Activated CD8-positive, alpha-beta memory T cell treated with anti-CD3 and anti-CD28 coated beads, Interleukin-2, amount 10 ng/mL, durations not matched to agents 7 days and 5 days (primary cell): Measurements from ENCODE around the gene ARF3. TPM values are rescaled to one million over a fixed set of nuclear protein-coding genes. Genes with fewer than 3 reads are reported as not detected.

Experiments
- ATAC-seq: fragments of 150-1000 bp; cut with Tn5 transposase; one replicate; pipeline ENCODE4 v1.10.0; 2021; ENCODE audit warnings: moderate library complexity
- CTCF ChIA-PET: fragments of 350-600 bp; sonication (Branson Sonifier 250); formaldehyde crosslinking; loops from one replicate; lab custom pipeline; 2021; ENCODE audit warnings: antibody characterized with exemption; lab: Charles Lee
- DNase-seq: peaks from one replicate; pipeline ENCODE4 v3.0.0-alpha.2; 2020
- H3K27ac Mint-ChIP-seq: one replicate; pipeline ENCODE4 v1.8.0; 2021; ENCODE audit warnings: mild to moderate bottlenecking, mixed read lengths
- H3K27me3 Mint-ChIP-seq: one replicate; pipeline ENCODE4 v1.8.0; 2021; ENCODE audit warnings: mixed read lengths
- H3K36me3 Mint-ChIP-seq: one replicate; pipeline ENCODE4 v1.8.0; 2021; ENCODE audit warnings: mild to moderate bottlenecking, mixed read lengths
- H3K4me1 Mint-ChIP-seq: one replicate; pipeline ENCODE4 v1.8.0; 2021; ENCODE audit warnings: mixed read lengths
- H3K4me3 Mint-ChIP-seq: one replicate; pipeline ENCODE4 v1.8.0; 2021; ENCODE audit warnings: mild to moderate bottlenecking, moderate library complexity, mixed read lengths
- H3K9me3 Mint-ChIP-seq: one replicate; pipeline ENCODE4 v1.8.0; 2022; ENCODE audit warnings: low read depth, mixed read lengths
- total RNA-seq, 2 experiments: library from RNA; stranded (reverse); gene quantifications; one replicate each; pipeline ENCODE4 v1.2.3, GENCODE V29; 2021

Gene ARF3
- total RNA-seq, 2 experiments from 2014 or later = 89.4 to 118 TPM

DNA sequence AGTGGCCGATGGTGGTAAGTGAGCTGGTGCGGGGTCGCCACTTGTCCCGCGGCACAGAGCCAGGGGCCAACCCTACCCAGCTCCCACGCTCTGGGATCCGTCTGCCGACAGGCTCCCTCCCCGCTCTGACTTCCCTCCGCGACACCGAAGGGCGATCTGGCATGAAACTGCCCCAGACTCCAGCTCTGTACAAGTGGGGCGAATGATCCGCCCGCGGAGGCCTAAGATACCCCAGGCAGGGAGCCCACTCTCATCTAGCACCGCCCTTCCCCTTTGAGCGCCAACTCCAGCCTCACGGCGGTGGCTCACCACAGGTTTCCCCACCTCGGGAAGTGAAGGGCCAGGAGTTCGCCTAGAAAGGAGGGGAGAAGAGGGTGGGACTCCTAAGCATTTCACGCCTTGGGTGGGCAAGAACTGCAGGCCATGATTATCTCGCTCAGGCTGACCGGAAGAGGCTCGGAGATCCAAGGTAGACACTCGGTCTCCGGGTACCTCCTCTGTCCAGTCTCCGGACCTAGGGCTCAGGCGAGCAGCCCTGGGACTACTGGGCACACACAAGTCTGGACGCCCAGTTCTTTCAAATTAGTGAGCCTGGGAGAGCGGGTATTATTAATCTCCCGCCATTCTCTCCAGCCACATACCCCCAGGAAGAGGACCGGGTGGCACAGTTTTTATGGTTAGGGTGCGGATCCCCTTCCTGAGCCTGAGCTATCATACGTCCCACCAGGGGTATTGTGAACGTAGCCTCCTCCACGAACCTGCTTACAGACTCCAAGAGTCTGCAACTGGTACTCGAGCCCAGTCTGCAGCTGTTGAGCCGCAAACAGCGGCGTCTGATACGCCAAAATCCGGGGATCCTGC, 21.7 kb upstream of the ARF3 start:
- Mint-ChIP-seq H3K4me3 (peak overlapping the region; percentile 75), H3K9me3 (no peaks in the 10 kb centered on the region), H3K27ac (peak overlapping the region; percentile 64), H3K4me1 (peaks cover 50% of the 10 kb centered on the region), H3K36me3 (no peaks in the 10 kb centered on the region), H3K27me3 (peaks cover 82% of the 10 kb centered on the region)
- ATAC-seq (peak; percentile 6), DNase-seq (no peak)
- CTCF ChIA-PET = interaction anchor here (0.7 to 39.1 kb wide), 27 partner anchors 9 to 187 kb away, joined by 3 to 921 read pairs (median 4); partner anchors contain the start of genes ARF3, DDN, DDX23 and DHH

DNA sequence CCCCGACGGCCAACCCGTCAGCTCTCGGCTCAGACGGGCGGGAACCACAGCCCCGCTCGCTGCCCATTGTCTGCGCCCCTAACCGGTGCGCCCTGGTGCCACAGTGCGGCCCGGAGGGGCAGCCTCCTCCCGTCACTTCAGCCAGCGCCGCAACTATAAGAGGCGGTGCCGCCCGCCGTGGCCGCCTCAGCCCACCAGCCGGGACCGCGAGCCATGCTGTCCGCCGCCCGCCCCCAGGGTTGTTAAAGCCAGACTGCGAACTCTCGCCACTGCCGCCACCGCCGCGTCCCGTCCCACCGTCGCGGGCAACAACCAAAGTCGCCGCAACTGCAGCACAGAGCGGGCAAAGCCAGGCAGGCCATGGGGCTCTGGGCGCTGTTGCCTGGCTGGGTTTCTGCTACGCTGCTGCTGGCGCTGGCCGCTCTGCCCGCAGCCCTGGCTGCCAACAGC, 21.0 kb upstream of the ARF3 start, which contains the start of gene WNT1:
Gene WNT1, plus strand, starts transcription at position 32 of the 450 bp plus-strand sequence. Its CDS starts 329 bp downstream, at position 361.
- CTCF ChIA-PET = interaction anchor here (0.7 to 39.1 kb wide), 26 partner anchors 8 to 188 kb away, joined by 3 to 921 read pairs (median 4); partner anchors contain the start of genes ARF3, DDN, DDX23 and DHH
- no peaks in the 10 kb centered on the region for H3K9me3 Mint-ChIP-seq
- H3K27me3 Mint-ChIP-seq = peaks cover 81% of the 10 kb centered on the region
- peak within 1 kb of the TSS; percentile 75 for H3K4me3 Mint-ChIP-seq
- ATAC-seq (peak; percentile 1), DNase-seq (no peak)
- no peak within 1 kb of the TSS for H3K27ac Mint-ChIP-seq
- H3K4me1 Mint-ChIP-seq = peaks cover 50% of the 10 kb centered on the region
- no peaks in the 10 kb centered on the region for H3K36me3 Mint-ChIP-seq

DNA sequence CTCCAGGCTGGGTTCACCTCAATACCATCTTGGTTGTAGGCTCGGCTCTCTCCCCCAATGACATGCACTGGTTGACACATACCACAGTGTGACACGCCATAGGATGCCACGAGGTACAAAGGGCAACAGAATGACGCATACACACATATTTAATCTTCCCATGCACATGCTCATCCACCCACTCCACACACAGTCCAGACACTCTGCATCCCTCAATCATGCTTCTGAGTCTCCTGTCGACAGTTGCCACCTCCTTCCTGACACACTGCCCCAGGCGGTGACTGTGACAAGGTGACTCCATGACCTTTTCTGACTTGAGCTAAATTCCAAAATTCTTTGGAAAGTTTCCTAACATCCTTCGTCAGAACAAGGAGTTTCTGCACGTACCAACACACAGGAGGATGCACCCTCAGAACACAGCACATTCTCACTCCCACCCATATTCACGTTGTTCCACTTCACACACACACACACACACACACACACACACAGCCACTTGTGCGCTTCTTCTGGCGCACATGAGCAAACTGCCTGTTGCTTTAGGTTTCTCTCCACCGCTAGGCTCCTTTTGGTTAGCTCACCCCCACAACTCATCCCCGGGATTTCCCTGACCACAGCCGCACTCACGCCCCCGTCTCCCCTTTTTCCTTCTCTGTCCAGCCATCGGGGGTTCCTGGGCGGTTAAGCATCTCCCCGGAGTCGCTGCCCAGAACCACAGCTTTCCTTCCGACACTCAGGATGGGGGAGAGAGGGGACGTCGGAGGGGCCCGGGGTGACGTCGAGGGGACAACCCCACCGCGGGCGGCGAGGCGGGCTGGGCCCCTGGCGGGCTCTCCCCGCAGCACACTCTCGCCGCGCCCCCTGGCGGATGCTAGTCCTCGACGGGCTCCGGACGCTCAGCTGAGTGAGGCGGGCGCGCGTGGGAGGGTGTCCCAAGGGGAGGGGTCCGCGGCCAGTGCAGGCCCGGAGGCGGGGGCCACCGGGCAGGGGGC, 20.3 kb upstream of the ARF3 start:
- ATAC-seq = peak; percentile 62

DNA sequence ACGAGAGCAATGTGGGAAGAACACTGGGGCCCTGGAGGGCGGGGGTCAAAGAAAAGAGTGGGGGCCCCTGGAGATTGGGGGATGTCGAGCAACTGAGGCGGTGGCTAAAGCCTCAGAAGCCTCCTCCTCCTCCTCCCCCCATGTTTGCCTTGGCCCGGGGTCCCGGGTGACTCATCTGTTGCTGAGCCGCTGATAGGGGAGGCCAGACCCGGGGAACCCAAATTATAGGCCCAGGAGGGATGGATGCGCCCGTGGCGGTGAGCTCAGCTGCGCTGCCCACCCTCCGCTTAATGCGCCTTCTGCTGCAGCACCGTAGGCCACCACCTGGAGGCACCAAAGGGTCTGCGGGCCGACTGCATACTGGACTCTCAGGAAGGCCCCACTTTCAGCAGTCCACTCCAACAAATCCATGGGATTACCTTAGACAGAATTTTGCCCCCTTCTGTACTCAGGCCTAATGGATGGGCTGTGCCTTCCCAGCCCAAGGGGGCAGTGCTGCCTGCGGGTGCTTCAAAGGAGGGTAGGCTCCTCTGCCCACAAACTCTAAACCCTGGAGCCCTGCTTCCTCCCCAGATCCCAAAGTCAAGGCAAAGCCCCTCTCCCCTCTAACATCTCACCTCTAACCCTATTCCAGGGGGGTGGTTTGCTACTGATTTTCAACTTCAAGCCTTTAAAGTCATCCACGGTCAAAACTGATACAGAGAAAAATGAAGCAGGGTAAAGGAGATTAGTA, 16.8 kb upstream of the ARF3 start:
- Mint-ChIP-seq H3K27ac (no peak overlapping the region), H3K9me3 (no peaks in the 10 kb centered on the region), H3K4me1 (peaks cover 51% of the 10 kb centered on the region), H3K4me3 (no peak overlapping the region), H3K36me3 (peaks cover 2% of the 10 kb centered on the region), H3K27me3 (peaks cover 89% of the 10 kb centered on the region)
- DNase-seq (peak; percentile 62), ATAC-seq (no peak)
- CTCF ChIA-PET = interaction anchor here (0.6 to 39.1 kb wide), 6 partner anchors 12 to 122 kb away, joined by 3 to 921 read pairs (median 5); partner anchors contain the start of genes ARF3, DDN, DDX23 and WNT1

More for the DNA sequence above, 20.3 kb upstream of the ARF3 start:
- peak; percentile 81 for DNase-seq
- Mint-ChIP-seq H3K4me1 (peaks cover 56% of the 10 kb centered on the region), H3K27me3 (peaks cover 84% of the 10 kb centered on the region), H3K36me3 (no peaks in the 10 kb centered on the region), H3K27ac (no peak overlapping the region), H3K4me3 (peak overlapping the region; percentile 22), H3K9me3 (no peaks in the 10 kb centered on the region)
- CTCF ChIA-PET = interaction anchor here (0.7 to 39.1 kb wide), 30 partner anchors 8 to 258 kb away, joined by 3 to 921 read pairs (median 4); partner anchors contain the start of genes ARF3, DDN, DDX23 and DHH

DNA sequence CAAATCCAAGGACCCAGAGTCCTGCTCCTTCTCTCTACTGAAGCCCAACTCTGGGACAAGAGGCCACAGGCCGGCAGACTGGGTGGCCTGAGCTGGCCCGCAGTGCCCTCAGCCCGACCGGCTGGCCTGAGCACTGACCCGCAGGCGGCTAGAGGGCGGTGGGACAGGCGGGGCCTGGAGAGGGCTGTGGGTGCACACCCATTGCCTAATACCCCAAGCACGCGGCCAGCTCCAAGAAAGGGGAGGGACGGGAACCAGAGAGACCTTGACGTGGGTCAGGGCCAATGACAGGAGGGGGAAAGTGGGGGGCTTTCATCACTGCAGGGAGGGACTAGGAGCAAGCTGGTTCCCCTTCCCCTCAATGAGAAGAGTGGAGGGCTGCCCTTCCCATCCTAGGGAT, 16.2 kb upstream of the ARF3 start:
- Mint-ChIP-seq H3K27me3 (peaks cover 89% of the 10 kb centered on the region), H3K4me1 (peaks cover 45% of the 10 kb centered on the region), H3K27ac (no peak overlapping the region), H3K9me3 (no peaks in the 10 kb centered on the region), H3K4me3 (no peak overlapping the region), H3K36me3 (peaks cover 2% of the 10 kb centered on the region)
- no peak for ATAC-seq
- CTCF ChIA-PET = interaction anchor here (0.6 to 39.1 kb wide), 5 partner anchors 16 to 121 kb away, joined by 3 to 921 read pairs (median 5); partner anchors contain the start of genes ARF3, DDN, DDX23 and WNT1
- DNase-seq = no peak

DNA sequence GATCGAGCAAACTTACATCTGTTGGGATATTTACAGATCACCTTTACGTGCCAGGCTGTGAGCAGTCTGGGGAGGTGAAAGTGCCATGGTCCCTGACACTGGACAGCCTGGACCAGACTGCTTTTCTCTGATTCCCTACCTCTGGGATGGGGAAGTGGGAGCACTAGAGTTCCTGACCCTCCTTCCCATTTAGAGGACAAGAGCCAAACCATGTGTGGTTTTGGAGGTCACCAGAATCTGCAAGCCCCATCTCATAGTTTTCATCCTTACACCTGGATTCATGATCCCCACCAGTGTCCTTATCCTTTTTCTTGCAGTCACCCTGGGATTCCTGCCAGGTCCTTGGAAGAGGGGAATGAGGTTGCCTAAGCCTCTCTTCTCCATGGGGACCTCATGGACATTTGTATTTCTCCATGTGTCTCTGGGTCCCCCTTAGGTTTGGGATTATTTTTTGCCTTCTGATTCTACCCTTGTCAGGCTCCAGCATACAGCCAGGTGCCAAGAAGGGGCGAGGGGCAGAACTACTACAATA, 15.7 kb upstream of the ARF3 start:
- CTCF ChIA-PET = interaction anchor here (0.6 to 39.1 kb wide), 5 partner anchors 16 to 121 kb away, joined by 3 to 921 read pairs (median 4); partner anchors contain the start of genes DDN, DDX23 and WNT1
- Mint-ChIP-seq H3K9me3 (no peaks in the 10 kb centered on the region), H3K4me3 (no peak overlapping the region), H3K4me1 (peaks cover 45% of the 10 kb centered on the region), H3K27me3 (peaks cover 94% of the 10 kb centered on the region), H3K36me3 (peaks cover 2% of the 10 kb centered on the region), H3K27ac (no peak overlapping the region)
- DNase-seq (no peak), ATAC-seq (no peak)

DNA sequence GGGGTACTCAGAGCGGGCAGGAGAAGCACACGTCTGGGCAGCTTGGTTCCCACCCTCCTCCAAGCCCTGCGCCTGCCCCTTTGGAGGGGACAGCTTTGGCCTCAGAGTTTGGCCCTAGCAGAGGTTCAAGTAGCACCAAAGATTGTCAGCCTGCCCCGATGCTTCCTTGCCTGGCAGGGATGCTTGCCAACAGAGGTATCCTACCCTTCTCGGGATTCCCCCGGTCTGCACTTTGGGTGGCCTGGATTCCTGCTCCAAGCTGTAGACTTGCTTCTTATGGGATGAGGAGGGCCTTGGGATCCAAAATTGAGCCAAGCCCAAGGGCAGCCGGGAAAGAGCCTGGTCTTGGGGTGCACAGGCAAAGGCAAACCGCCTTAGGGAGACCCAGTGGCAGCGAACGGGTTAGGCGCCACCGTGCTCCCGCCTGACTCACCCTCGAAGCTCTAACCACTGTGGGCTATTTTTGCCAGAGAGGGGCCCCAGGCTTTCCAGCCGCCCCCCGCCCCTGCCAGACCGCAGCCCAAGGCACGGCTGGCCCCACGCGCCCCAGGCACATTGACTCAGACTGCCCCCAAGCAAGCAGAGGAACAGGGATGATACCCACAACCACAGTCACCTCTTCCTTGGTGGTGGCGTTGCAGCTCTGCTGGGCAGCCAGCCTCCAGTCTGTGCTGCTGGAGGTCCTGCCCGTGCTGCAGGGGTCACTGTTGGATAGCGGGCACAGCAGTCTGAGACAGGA, 15.1 kb upstream of the ARF3 start:
- CTCF ChIA-PET = interaction anchor here (1.0 to 39.1 kb wide), 3 partner anchors 16 to 79 kb away, joined by 3 to 921 read pairs (median 4); partner anchors contain the start of genes DDN and WNT1
- Mint-ChIP-seq H3K4me3 (peak overlapping the region; percentile 46), H3K4me1 (peaks cover 40% of the 10 kb centered on the region), H3K27me3 (peaks cover 93% of the 10 kb centered on the region), H3K9me3 (no peaks in the 10 kb centered on the region), H3K36me3 (peaks cover 2% of the 10 kb centered on the region), H3K27ac (no peak overlapping the region)
- DNase-seq = peak; percentile 70
- peak; percentile 50 for ATAC-seq

DNA sequence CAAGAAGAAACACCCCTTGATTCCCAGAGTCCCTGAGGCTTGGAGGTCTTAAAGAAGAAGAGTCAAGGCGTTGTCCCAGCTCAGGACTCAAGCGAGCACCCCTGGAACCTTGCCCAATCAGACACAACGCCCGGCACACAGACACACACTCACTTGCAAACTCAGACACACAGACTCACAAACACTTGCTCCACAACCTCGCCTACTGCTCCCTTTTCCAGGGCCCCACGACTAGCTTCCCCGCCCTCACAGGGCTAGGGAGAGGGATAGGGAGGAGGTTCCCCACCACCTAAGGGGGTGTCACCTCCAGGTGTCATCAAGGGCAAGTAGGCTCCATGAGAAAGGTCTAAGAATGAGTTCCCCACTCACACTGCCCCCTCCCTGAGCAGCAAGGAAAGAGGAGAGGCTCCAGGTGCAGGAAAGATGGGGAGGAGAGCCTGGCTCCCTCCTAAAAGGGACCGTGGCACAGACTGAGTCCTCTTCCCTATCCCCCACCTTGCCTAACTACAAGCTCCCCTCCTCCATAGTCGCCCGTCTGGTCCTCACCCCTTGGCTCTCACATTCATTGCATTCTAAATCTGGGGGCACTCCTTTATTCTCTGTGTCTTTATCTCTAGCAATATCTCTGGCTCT, 13.5 kb upstream of the ARF3 start:
- H3K4me1 Mint-ChIP-seq = peaks cover 33% of the 10 kb centered on the region
- H3K36me3 Mint-ChIP-seq = peaks cover 2% of the 10 kb centered on the region
- DNase-seq (no peak), ATAC-seq (no peak)
- H3K4me3 Mint-ChIP-seq = peak overlapping the region; percentile 46
- CTCF ChIA-PET = interaction anchor here (0.8 to 39.1 kb wide), 5 partner anchors 13 to 117 kb away, joined by 3 to 921 read pairs (median 3); partner anchors contain the start of genes ARF3, DDN and WNT1
- H3K9me3 Mint-ChIP-seq = no peaks in the 10 kb centered on the region
- peaks cover 79% of the 10 kb centered on the region for H3K27me3 Mint-ChIP-seq
- no peak overlapping the region for H3K27ac Mint-ChIP-seq

DNA sequence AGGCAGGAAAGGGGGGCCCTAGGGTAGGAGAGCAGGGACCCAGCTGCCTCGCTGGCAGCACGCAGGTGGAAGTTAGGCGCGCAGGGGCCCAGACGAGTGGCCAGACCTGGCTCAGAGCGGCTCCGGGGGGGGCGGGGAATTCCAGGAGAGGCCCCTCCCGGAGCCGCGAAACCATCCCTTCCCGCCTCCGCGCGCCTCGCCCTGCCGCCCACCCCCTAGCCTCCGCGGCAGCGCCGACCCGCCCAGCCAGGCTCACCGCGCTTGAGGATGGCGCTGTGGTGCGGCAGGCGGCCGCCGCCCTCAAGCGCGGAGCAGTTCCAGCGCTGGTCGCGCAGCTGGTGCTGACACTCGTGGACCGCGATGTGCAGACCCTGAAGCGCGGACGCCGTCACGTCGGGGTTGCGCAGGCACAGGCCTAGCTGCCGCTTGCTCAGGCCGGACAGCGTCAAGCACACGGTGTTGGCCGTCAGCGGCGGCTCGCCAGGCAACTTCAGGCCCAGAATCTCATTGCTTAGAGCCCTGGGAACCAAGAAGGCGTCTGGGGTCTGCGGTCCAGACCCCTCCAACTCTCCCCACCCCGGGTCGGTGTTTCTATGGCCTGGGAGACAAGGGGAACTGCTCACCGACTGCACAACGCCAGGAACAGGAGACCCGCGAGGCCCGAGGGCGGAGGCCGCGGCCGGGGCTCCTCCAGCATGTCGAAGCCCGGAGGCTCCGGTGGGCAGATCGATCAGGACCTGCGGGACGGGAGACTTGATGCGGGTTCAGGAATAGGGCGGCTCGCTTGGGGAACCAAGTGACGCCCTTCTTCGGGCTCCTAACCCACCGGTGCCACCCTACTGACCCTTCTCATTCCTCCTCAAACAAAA, 12.8 kb upstream of the ARF3 start:
- Mint-ChIP-seq H3K4me1 (peaks cover 33% of the 10 kb centered on the region), H3K27me3 (peaks cover 77% of the 10 kb centered on the region), H3K36me3 (peaks cover 2% of the 10 kb centered on the region), H3K4me3 (no peak overlapping the region), H3K9me3 (no peaks in the 10 kb centered on the region), H3K27ac (no peak overlapping the region)
- peak; percentile 37 for ATAC-seq
- no peak for DNase-seq
- CTCF ChIA-PET = interaction anchor here (0.8 to 39.1 kb wide), 9 partner anchors 10 to 118 kb away, joined by 3 to 921 read pairs (median 4); partner anchors contain the start of genes ARF3, DDN and WNT1

DNA sequence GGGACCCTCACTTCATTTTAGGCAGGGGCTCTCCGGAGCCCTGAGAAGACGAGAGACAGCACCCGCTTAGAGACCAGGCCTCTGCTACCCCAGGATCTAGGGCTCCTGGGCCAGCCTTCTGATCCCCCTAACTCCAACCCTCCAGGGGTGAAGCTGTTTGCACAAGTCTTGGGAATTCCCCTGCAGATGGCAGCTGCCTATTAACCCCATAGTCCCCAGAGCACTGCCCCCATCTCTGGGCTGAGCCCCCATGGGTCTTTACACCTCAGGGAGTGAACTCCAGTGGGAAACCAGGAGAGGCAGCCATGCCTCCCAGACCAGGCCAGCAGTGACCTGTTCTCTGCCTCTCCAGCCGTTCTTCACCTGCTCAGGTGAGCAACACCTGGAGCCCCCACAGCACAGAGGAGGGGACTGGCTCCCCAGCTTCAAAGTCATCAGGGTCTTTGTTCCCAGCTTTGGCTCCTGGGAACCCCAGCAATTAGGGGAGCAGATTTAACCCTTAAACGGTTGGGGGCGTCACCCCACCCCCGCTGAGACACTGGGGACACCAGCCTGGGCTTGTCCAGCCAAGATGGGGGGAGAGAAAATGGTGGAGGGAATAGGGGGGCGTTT, 12.0 kb upstream of the ARF3 start:
- CTCF ChIA-PET = interaction anchor here (0.6 to 39.1 kb wide), 11 partner anchors 9 to 378 kb away, joined by 3 to 921 read pairs (median 4); partner anchors contain the start of genes ARF3, DDN and WNT1
- ATAC-seq (no peak), DNase-seq (no peak)
- Mint-ChIP-seq H3K4me1 (peaks cover 33% of the 10 kb centered on the region), H3K9me3 (no peaks in the 10 kb centered on the region), H3K4me3 (no peak overlapping the region), H3K27me3 (peaks cover 70% of the 10 kb centered on the region), H3K36me3 (peaks cover 2% of the 10 kb centered on the region), H3K27ac (no peak overlapping the region)
